Measurements from ENCODE around the gene WDR86. TPM values are rescaled to one million over a fixed set of nuclear protein-coding genes. Genes with fewer than 3 reads are reported as not detected.

Gene WDR86
- total RNA-seq, 1 donor from 2014 or later, result not detected

DNA sequence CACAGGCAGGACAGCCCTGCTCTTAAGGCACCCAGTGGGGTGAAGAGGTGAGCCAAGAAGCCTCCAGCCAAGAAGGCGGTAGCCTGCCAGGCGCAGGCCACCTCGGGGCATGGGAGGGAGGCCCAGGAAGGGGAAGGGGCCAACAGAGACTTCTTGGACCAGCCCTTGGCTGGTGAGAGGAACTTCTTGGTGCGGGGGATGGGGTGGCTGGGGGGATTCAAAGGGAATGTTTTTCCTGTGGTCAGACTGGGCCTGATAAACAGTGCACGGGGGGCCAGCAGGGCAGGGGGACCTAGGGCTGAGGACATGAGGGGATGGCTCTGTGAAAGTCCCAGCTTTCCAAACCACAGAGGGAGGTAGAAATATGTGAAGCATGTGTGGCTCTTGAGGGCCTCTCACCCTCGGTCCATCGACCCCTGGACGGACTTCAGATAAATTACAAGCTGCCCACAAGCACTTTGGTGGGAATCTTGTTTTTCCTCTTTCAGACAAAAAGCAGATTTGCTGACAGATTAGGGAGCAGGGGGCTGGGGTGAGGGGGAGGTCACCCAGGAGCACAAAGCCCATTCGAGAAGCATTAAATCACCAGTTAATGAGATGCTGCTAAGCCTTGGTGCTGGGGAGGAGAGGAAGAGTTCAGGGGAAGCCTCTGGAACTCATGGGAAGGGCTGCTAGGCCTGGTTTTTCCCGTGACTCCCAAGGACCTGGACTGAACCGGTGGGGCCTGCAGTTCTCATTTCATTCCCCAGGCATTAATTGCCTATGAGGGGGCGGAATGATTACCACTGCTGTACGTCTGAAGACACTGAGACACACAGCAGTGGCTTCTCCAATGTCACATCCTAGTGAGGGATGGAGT lies 18.8 kb upstream of the WDR86 start:
- intact Hi-C loops (cut with micrococcal nuclease), result no loop called here
- Mint-ChIP-seq H3K27ac (no peak overlapping the region), H3K4me3 (no peak overlapping the region)

DNA sequence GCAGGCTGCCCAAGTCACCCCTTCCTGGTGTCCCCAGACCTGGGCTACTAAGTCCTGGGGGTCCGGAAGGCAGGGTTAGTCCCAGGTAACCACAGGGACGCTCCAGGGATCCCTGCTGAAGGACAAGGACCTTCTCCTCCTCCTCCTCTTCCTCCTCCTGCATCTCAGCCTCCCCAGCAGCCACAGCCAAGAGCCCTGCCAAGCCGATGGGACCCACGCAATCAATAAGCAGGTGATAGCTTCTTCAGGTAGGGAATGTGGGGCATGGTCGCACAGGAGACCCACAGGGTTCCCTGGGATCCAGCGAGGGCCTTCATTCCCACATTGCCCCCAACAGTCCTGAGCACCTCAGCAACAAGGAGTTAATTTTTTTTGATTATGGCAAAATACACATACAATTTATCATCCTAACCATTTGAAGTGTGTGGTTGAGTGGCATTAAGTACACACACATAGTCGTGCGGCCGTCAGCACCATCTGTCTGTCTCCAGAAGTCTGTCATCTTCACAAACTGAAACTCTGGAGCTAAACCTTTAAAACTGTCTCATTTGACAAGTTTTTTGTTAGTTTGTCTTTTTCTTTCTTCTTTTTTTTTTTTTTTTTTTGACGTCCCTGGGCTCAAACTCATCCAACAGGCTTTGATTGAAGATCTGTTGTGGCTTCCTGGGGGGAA lies 18.0 kb upstream of the WDR86 start:
- Mint-ChIP-seq H3K36me3 (ENCODE audit: low read depth) (no peaks in the 10 kb centered on the region), H3K4me1 (peaks cover 25% of the 10 kb centered on the region), H3K4me3 (no peak overlapping the region), H3K9me3 (no peaks in the 10 kb centered on the region), H3K27ac (no peak overlapping the region), H3K27me3 (peaks cover 9% of the 10 kb centered on the region)
- intact Hi-C loops (cut with micrococcal nuclease), result no loop called here
- no peak for DNase-seq

More for the DNA sequence above, 18.8 kb upstream of the WDR86 start:
- Mint-ChIP-seq H3K9me3 (no peaks in the 10 kb centered on the region), H3K4me1 (peaks cover 30% of the 10 kb centered on the region), H3K36me3 (ENCODE audit: low read depth) (no peaks in the 10 kb centered on the region), H3K27me3 (peaks cover 4% of the 10 kb centered on the region)
- DNase-seq, result no peak

- Mint-ChIP-seq H3K27ac (no peak overlapping the region), H3K9me3 (no peaks in the 10 kb centered on the region), H3K4me1 (peaks cover 21% of the 10 kb centered on the region), H3K27me3 (peaks cover 15% of the 10 kb centered on the region), H3K4me3 (no peak overlapping the region), H3K36me3 (ENCODE audit: low read depth) (no peaks in the 10 kb centered on the region)
- intact Hi-C loops (cut with micrococcal nuclease), result no loop called here
- no peak for DNase-seq
Observed at GRCh38 chr7:151426904-151427704, 17.3 kb upstream of the WDR86 start.

DNA sequence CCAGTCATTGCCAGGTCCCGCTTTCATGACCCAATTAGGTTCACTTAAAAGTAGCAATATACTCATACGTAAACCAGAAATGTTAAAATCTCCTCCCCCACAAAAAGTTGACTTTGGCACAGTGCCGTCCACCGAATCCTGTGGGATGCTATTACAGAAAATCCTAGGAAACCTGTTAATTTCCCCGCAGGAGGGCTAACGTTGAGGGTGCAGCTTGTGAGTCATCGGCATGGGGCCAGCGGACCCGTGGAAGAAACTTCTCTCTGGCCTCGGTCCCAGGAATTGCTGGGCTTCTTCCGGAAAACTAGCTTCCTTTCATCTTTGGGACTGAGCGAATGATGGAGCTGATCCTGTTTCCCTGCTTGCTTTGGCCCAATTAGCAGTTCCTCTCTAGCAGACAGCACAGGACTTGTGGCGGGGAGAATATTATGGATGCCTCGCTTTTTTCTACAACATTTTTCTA lies 16.6 kb upstream of the WDR86 start:
- DNase-seq, result no peak
- Mint-ChIP-seq H3K9me3 (peaks cover 3% of the 10 kb centered on the region), H3K4me1 (peaks cover 21% of the 10 kb centered on the region), H3K27ac (no peak overlapping the region), H3K27me3 (peaks cover 21% of the 10 kb centered on the region), H3K4me3 (no peak overlapping the region), H3K36me3 (ENCODE audit: low read depth) (no peaks in the 10 kb centered on the region)
- intact Hi-C loops (cut with micrococcal nuclease), result no loop called here

- H3K9me3 Mint-ChIP-seq, result peaks cover 4% of the 10 kb centered on the region
- H3K4me1 Mint-ChIP-seq, result peaks cover 21% of the 10 kb centered on the region
- H3K27me3 Mint-ChIP-seq, result peaks cover 22% of the 10 kb centered on the region
- H3K36me3 Mint-ChIP-seq (ENCODE audit: low read depth), result no peaks in the 10 kb centered on the region
- DNase-seq, result no peak
- no peak overlapping the region for H3K4me3 Mint-ChIP-seq
- intact Hi-C loops (cut with micrococcal nuclease), result no loop called here
- no peak overlapping the region for H3K27ac Mint-ChIP-seq
Observed at GRCh38 chr7:151425670-151426440, 16.0 kb upstream of the WDR86 start.

- Mint-ChIP-seq H3K4me1 (peaks cover 12% of the 10 kb centered on the region), H3K27ac (no peak overlapping the region), H3K4me3 (no peak overlapping the region), H3K9me3 (peaks cover 9% of the 10 kb centered on the region), H3K27me3 (peaks cover 30% of the 10 kb centered on the region), H3K36me3 (ENCODE audit: low read depth) (no peaks in the 10 kb centered on the region)
- no peak for DNase-seq
- intact Hi-C loops (cut with micrococcal nuclease), result no loop called here
Observed at GRCh38 chr7:151424799-151425198, 15.0 kb upstream of the WDR86 start.

DNA sequence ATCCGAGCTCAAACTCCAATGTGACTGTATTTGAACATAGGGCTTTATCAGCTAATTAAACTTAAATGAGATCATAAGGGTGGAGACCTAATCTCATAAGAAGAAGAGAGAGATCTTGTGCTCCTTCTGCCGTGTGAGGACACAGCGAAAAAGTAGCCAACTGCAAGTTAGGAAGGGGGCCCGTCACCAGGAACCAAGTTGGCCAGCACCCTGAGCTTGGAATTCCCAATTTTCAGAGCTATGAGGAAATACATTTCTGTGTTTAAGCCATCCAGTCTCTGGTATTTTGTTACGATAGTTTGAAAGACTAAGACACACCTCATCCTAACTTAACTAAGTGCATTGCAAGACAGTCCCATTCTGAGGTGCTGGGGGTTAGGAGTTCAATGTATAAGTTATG lies 14.1 kb upstream of the WDR86 start:
- H3K4me1 Mint-ChIP-seq, result peaks cover 5% of the 10 kb centered on the region

DNA sequence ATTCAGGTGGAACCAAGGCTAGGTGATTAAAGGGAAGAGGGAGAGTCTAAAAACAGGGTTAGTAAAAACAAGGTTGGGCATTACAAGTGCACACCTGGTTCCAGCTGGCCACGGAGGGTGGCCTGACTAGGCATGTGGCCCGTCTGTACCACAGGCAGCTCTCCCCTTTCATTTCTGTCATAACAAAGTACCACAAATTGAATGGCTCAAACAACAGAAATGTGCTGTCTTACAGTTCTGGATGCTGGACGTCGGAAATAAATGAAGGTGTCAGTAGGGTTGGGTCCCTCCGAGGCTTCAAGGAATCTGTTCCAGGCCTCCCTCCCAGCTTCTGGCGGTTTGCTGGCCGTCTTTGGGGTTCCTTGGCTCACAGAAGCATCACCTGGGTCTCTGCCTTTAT lies 13.4 kb upstream of the WDR86 start:
- H3K4me3 Mint-ChIP-seq, result no peak overlapping the region

More for the DNA sequence above, 14.1 kb upstream of the WDR86 start:
- no peak for DNase-seq
- Mint-ChIP-seq H3K9me3 (peaks cover 10% of the 10 kb centered on the region), H3K36me3 (ENCODE audit: low read depth) (no peaks in the 10 kb centered on the region), H3K4me3 (no peak overlapping the region), H3K27me3 (peaks cover 30% of the 10 kb centered on the region), H3K27ac (no peak overlapping the region)
- intact Hi-C loops (cut with micrococcal nuclease), result no loop called here

GRCh38 chr7:151422212-151422611 lies 12.4 kb upstream of the WDR86 start:
- peaks cover 10% of the 10 kb centered on the region for H3K9me3 Mint-ChIP-seq
- intact Hi-C loops (cut with micrococcal nuclease), result no loop called here

More for the DNA sequence above, 13.4 kb upstream of the WDR86 start:
- H3K9me3 Mint-ChIP-seq, result peaks cover 10% of the 10 kb centered on the region
- no peak for DNase-seq
- H3K27me3 Mint-ChIP-seq, result peaks cover 30% of the 10 kb centered on the region
- H3K36me3 Mint-ChIP-seq (ENCODE audit: low read depth), result no peaks in the 10 kb centered on the region
- peaks cover 5% of the 10 kb centered on the region for H3K4me1 Mint-ChIP-seq
- intact Hi-C loops (cut with micrococcal nuclease), result no loop called here
- H3K27ac Mint-ChIP-seq, result no peak overlapping the region

GRCh38 chr7:151420144-151420543 lies 10.3 kb upstream of the WDR86 start:
- Mint-ChIP-seq H3K9me3 (peaks cover 10% of the 10 kb centered on the region), H3K27me3 (peaks cover 41% of the 10 kb centered on the region), H3K36me3 (ENCODE audit: low read depth) (no peaks in the 10 kb centered on the region), H3K27ac (no peak overlapping the region), H3K4me3 (no peak overlapping the region), H3K4me1 (no peaks in the 10 kb centered on the region)
- no peak for DNase-seq
- intact Hi-C loops (cut with micrococcal nuclease), result no loop called here

More at GRCh38 chr7:151422212-151422611, 12.4 kb upstream of the WDR86 start:
- no peak for DNase-seq
- Mint-ChIP-seq H3K27ac (no peak overlapping the region), H3K27me3 (peaks cover 35% of the 10 kb centered on the region), H3K4me1 (no peaks in the 10 kb centered on the region), H3K4me3 (no peak overlapping the region), H3K36me3 (ENCODE audit: low read depth) (no peaks in the 10 kb centered on the region)

GRCh38 chr7:151416941-151417315 lies 7.1 kb upstream of the WDR86 start:
- Mint-ChIP-seq H3K27me3 (peaks cover 50% of the 10 kb centered on the region), H3K9me3 (peaks cover 10% of the 10 kb centered on the region), H3K4me3 (no peak overlapping the region), H3K36me3 (ENCODE audit: low read depth) (no peaks in the 10 kb centered on the region), H3K27ac (no peak overlapping the region), H3K4me1 (peaks cover 15% of the 10 kb centered on the region)
- intact Hi-C loops (cut with micrococcal nuclease), result no loop called here
- no peak for DNase-seq

DNA sequence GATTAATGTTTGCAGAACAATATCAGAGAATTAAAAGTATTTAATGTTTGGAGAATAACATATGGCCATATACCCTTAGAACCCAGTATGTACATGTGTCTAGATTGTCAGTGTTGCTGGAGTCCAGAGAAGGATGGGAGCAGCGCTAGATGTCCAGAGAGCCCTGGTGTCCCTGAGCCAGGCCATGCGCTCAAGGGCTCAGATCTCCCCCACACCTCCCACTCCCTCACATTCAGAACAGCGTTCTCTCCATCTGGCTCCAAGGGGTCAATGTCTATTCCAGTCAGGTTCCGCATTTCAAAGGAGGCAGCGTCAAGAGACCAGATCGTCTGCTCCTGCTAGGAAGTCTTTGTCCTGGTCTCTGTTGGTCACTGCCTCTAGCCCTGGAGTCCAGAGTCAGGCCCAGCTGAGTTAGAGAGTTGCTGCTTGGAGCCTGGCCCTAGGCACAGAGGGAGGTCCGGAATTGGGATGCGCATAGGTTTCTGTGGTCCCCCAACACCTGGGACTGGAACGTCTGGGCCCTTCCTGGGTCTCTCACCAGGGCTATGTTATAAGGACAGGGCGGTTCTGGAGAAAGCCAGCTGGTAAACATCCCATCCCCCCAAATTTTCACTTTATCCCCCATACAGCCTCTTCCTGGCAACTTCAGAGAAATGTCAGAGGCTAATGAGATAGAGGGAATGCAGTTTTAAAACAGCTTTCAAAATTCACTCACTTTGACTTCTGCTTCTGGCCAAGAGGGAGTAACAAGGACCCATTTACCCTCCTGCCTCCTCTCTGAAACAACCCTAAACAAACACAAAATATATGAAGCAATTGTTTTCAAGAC lies 6.5 kb upstream of the WDR86 start:
- no peak for DNase-seq
- Mint-ChIP-seq H3K9me3 (peaks cover 7% of the 10 kb centered on the region), H3K4me1 (peaks cover 15% of the 10 kb centered on the region), H3K36me3 (ENCODE audit: low read depth) (no peaks in the 10 kb centered on the region), H3K4me3 (no peak overlapping the region), H3K27me3 (peaks cover 51% of the 10 kb centered on the region), H3K27ac (no peak overlapping the region)
- intact Hi-C loops (cut with micrococcal nuclease), result no loop called here
